ENCODE data around the gene CHD1L. TPM values are rescaled to one million over a fixed set of nuclear protein-coding genes. Genes with fewer than 3 reads are reported as not detected.

The CHD1L gene
- total RNA-seq = 19.9 and 28.1 TPM in 2 replicates

DNA sequence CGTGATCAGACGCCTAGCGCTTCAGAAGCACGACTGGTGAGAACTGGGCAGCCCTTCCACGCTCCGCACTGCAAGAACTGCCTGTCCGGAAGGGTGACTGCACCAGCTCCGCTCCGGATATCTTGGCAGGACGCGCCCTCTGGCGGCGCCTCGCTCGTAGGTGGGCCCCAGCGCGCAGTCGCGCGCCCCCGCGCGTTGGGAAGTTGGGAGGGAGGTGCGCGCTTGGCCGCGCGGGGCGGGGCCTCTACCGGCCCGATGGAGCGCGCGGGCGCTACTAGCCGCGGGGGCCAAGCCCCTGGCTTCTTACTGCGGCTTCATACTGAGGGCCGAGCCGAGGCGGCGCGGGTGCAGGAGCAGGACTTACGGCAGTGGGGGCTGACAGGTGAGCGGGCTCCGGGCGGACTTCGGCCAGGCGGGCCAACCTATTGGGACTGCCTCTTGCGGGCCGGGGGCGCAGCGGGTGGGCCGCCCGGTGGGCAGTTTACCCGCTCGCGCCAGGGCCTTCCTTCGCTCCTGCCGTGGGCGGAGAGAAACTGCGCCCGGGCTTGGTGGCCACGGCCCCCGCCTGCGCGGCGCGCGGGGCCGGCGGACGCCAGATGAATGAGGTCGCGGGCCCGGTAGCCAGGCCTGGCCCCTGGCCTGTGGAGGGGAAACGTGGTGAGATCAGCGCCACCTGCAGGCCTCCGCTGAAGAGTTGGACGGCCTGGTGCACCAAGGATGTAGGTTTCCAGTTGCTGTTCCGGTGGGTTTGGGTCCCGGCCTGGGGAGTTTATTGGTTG is at the start of gene CHD1L:
Gene CHD1L, plus strand, starts transcription at position 236 of the 779 bp plus-strand sequence. Its CDS starts 20 bp downstream, at position 256.

DNA sequence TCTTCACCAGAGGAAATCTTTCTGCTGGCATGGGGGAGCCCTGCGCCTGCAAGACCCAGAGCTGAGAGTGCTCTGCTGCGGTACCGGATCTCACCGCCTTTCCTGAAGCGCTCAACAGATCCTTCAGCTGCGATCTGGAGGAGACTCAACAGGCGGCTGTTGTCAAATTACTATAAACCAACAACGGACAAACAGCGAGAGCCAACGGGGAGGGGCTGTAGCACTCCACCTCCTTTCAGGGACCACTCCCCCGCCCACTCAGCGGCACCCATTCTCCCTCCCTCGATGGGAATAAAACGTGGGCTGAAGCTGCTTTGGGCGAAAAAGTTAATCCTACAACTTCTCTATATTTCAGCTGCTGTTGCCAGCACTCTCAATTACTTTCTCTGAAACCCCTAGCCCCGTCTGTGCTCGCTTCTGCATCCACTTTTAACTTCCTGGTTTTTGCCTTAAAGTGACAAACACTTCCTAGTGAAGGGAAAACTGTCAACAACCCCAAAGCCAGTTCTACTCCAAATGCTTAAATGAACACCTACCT is 17.2 kb upstream of the CHD1L start, which contains the start of gene FMO5:
Gene FMO5, minus strand, starts transcription at position 147 of the 538 bp plus-strand sequence. CDS start 310 bp downstream, outside the sequence.

Other genes with a start within 250 kb of the CHD1L start
- gene PRKAB2, start 70.2 kb upstream of the CHD1L start, total RNA-seq = 13.4 and 17.2 TPM in 2 replicates
- 0.99 and 2.7 TPM in 2 replicates for gene FMO5, start 17.3 kb upstream of the CHD1L start, total RNA-seq

All from airway epithelial cell (primary cell).